ENCODE data around the gene TMEM254.

DNA sequence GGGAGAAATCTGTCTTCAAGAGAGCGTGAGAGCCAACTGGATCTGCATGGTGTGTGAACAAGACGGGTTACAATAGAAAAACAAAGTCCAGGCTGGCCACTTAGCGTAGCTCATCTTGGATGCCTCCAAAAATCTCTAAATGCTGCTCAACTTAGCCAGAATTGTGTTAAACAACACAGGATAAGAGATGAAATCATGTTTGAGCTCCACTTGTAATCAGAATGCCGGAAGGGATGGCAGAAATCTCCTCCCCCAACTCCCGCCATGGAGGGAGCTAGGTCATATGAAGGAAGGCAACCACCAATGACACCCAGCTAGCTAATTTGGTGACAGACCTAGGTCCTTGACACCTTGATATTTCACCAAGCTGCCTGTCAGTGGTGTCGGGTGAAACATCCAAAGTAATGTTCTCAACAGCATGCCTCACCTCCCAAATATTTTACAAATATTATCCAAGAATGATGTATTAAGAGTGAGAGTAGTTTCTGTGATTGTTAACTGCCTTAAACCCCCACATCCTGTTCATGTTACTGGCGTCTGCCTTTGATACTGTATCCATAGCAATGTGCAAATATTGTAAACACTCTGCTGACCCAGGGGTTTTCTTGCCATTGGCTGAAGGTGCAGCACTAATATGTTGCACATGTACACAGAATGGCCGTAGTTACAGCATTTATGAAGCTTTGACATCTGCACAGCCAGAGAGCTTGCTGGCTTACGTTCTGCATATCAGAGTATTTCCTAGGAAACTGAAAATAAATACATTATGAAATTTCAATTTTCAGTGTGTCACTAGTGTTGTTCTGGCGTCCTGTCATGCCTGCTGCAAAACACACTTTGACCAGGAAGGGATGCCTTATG, 25.8 kb downstream of the TMEM254 start:
- TF ChIP-seq CTCF (IDR thresholded peaks at IDR 0.05; ENCODE audit: poor library complexity), result no peak
- TF ChIP-seq EZH2 (IDR thresholded peaks at IDR 0.05; ENCODE audit: borderline replicate concordance), result no peak
- TF ChIP-seq EZH2phosphoT487 (IDR thresholded peaks at IDR 0.05; ENCODE audit: low read depth, severe bottlenecking, unreplicated experiment), result no peak

Data from hepatocyte (in vitro differentiated cells).